GM10248 (cell line): ENCODE measurements around the gene NPR1.

Experiments
- CTCF ChIA-PET: fragments of 300-600 bp; sonication (Branson Sonifier 250); formaldehyde crosslinking; extraction: SDS; loops from one replicate; lab custom pipeline; 2021; ENCODE audit warnings: antibody characterized with exemption; lab: Yijun Ruan, JAX
- POLR2A ChIA-PET: fragments of 350-650 bp; sonication (Branson Sonifier 250); formaldehyde crosslinking; extraction: SDS; loops from one replicate; lab custom pipeline; 2020; ENCODE audit warnings: antibody characterized with exemption; lab: Yijun Ruan, JAX
- DNase-seq: peaks from one replicate; pipeline ENCODE4 v3.0.0; 2012; ENCODE audit errors: extremely low spot score
- TF ChIP-seq, protein P1 (sequence below): IDR thresholded peaks from 2 replicates; pipeline ENCODE4 v1.5.1; 2012; ENCODE audit warnings: mild to moderate bottlenecking, low read depth; ENCODE audit errors: extremely low read depth, missing control alignments, control extremely low read depth

Gene NPR1

GRCh38 chr1:153688736-153689328, 10.3 kb downstream of the NPR1 start:
- TF ChIP-seq, protein P1, sequence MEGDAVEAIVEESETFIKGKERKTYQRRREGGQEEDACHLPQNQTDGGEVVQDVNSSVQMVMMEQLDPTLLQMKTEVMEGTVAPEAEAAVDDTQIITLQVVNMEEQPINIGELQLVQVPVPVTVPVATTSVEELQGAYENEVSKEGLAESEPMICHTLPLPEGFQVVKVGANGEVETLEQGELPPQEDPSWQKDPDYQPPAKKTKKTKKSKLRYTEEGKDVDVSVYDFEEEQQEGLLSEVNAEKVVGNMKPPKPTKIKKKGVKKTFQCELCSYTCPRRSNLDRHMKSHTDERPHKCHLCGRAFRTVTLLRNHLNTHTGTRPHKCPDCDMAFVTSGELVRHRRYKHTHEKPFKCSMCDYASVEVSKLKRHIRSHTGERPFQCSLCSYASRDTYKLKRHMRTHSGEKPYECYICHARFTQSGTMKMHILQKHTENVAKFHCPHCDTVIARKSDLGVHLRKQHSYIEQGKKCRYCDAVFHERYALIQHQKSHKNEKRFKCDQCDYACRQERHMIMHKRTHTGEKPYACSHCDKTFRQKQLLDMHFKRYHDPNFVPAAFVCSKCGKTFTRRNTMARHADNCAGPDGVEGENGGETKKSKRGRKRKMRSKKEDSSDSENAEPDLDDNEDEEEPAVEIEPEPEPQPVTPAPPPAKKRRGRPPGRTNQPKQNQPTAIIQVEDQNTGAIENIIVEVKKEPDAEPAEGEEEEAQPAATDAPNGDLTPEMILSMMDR = no peak
- POLR2A ChIA-PET = no interaction called here
- CTCF ChIA-PET = interaction anchor here (0.7 kb wide), 1 partner anchor 298 kb away, joined by 3 read pairs; no protein-coding TSS in a partner anchor
- DNase-seq = no peak

- POLR2A ChIA-PET = no interaction called here
- CTCF ChIA-PET = interaction anchor here (1.2 kb wide), 1 partner anchor 21 kb away, joined by 3 read pairs; no protein-coding TSS in a partner anchor
Measured at GRCh38 chr1:153693466-153693865, 15.0 kb downstream of the NPR1 start.

DNA sequence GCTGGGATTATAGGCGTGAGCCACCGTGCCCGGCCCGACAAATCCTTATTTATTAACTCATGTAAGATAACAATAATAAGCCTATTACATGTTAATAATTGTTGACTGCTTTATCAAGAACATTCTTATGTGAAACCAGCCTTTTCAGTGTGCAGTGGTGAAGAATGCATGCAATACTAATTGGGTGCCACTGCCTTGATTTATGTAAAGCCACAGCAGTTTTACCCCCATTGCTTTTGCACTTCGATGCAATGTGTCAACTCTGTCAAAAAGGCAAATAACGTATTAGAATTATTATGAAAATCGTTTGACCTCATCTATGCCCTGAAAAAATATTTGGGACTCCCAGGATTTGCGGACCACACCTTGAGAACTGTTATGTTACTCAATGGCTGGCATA, 18.3 kb downstream of the NPR1 start:
- ChIA-PET POLR2A (interaction anchor here (0.7 kb wide), 1 partner anchor 62 kb away, joined by 3 read pairs; no protein-coding TSS in a partner anchor), CTCF (interaction anchor here (1.0 kb wide), 1 partner anchor 18 kb away, joined by 3 read pairs; no protein-coding TSS in a partner anchor)
- DNase-seq = no peak
- TF ChIP-seq, protein P1 = no peak

More at GRCh38 chr1:153693466-153693865, 15.0 kb downstream of the NPR1 start:
- TF ChIP-seq, protein P1 = no peak
- DNase-seq = no peak

- DNase-seq = no peak
- TF ChIP-seq, protein P1 = no peak
- CTCF ChIA-PET = interaction anchor here (1.0 to 1.7 kb wide), 3 partner anchors 15 to 20 kb away, joined by 3 to 5 read pairs (median 3); no protein-coding TSS in a partner anchor
- POLR2A ChIA-PET = no interaction called here
Measured at GRCh38 chr1:153697191-153698019, 18.9 kb downstream of the NPR1 start.

DNA sequence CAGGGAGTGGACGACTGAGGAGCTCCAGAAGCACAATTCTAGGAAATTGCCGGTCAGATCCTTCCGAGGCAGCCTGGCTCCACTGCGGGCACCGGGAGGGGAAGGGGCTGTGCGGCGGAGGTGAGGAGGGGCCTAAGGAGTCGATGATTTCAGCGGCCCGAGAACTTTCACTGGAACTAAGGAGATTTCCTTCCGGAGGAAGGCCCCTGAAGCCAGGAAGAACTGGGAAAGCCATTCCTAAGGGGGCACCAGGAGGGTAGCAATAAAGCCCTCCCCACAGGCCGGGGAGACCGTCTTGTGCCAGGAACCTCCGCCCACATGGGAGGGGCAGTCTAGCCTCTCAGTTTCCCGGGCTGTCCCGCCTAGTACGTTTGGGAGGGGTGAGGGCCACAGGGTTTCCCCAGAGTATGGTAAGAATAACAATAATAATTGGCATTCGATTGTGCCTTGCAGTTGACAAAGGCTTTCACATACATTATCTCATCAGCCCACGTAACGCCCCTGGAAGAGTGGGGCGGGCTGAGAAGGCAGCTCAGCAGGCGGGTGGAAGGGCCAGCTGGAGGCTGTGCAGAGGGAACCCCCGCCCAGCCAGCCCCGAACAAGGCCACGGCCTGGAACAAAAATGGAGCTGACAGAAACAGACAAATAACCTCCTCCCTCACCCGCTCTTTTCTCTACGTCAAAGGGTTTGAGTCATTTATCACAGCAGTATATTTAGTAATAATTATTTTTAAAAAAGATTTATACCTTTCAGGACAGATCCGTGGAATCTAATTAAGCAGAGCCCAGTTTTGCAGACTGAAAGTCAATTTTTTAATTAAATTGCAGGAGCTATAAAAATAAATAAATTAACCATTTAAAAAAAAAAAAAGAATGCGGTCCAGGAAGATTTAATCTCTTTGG, 19.8 kb downstream of the NPR1 start:
- TF ChIP-seq, protein P1 = no peak
- CTCF ChIA-PET = interaction anchor here (1.2 to 1.7 kb wide), 2 partner anchors 14 to 21 kb away, joined by 3 to 5 read pairs; no protein-coding TSS in a partner anchor
- POLR2A ChIA-PET = no interaction called here
- no peak for DNase-seq
